HEK293T (cell line): ENCODE data around the gene SORBS2.

Source experiments
- FOXA1 ChIP-seq: fragments of 450-650 bp; IDR thresholded peaks from 2 replicates; pipeline ENCODE4 v1.6.1; 2016; ENCODE audit warnings: mild to moderate bottlenecking
- FOXK2 ChIP-seq: fragments of 450-650 bp; IDR thresholded peaks from 2 replicates; pipeline ENCODE4 v1.6.1; 2016; ENCODE audit warnings: mild to moderate bottlenecking
- HDGF ChIP-seq: fragments of 450-650 bp; IDR thresholded peaks from 2 replicates; pipeline ENCODE4 v1.6.1; 2017; ENCODE audit warnings: antibody characterized with exemption, borderline replicate concordance
- PKNOX1 ChIP-seq: fragments of 450-650 bp; IDR thresholded peaks from 2 replicates; pipeline ENCODE4 v1.6.1; 2016
- SP1 ChIP-seq: fragments of 450-650 bp; IDR thresholded peaks from 2 replicates; pipeline ENCODE4 v1.6.1; 2017
- SUZ12 ChIP-seq: fragments of 450-650 bp; IDR thresholded peaks from 2 replicates; pipeline ENCODE4 v1.6.1; 2016; ENCODE audit warnings: mild to moderate bottlenecking

DNA sequence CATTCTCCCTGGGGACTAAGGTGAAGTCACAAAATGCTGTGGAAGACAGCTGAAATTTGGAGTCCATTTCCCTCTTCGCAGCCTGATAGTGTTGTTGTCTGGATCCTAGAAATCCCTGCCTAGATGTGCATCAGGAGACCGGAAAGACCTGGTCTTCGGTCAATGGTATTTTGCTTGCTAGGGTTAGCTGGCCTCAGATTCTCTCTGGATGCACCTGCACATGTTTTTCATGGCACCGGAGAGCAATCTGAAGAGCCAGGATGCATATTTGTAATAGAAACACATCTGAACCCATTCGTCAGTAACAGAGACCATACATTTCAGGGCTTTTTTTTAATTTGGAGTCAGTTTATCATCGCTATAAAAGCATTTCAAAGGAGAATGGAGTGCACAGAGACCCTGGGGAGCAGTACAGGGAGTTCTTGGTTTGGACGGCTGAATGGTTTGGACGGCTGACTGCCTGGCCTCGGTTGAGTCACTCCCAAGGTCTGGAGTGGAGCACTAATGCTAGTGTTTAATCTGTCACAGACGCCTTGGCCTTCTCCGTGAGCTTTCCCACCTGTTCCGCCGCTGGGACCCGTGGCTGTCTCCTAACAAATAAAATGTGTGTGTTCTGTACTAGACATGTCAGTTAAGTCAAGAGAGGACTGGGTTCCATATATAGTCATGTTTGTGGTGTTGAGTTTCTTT lies 269.2 kb downstream of the SORBS2 start:
- TF ChIP-seq SP1 (no peak), FOXK2 (no peak), PKNOX1 (no peak), FOXA1 (no peak), HDGF (no peak), SUZ12 (no peak)
